Measurements from ENCODE around the gene ATP8A2.

ATP8A2 gene

GRCh38 chr13:25683056-25683455 is 311.3 kb downstream of the ATP8A2 start:
- no peak for DNase-seq

GRCh38 chr13:25683662-25684370 is 312.0 kb downstream of the ATP8A2 start:
- DNase-seq, result no peak

GRCh38 chr13:25684491-25684890 is 312.7 kb downstream of the ATP8A2 start:
- no peak for DNase-seq

GRCh38 chr13:25686831-25687470 is 315.2 kb downstream of the ATP8A2 start:
- DNase-seq, result no peak

GRCh38 chr13:25687471-25688225 is 315.9 kb downstream of the ATP8A2 start:
- no peak for DNase-seq

- DNase-seq, result no peak
Measured at GRCh38 chr13:25688536-25688935, 316.8 kb downstream of the ATP8A2 start.

- no peak for DNase-seq
Measured at GRCh38 chr13:25689539-25689938, 317.8 kb downstream of the ATP8A2 start.

- DNase-seq, result no peak
Measured at GRCh38 chr13:25690582-25690981, 318.8 kb downstream of the ATP8A2 start.

- DNase-seq, result peak in 4 of 56 donors; percentile 3 to 31 (median 6)
Measured at GRCh38 chr13:25691654-25692053, 319.9 kb downstream of the ATP8A2 start.

- DNase-seq, result no peak
Measured at GRCh38 chr13:25692099-25692498, 320.3 kb downstream of the ATP8A2 start.

GRCh38 chr13:25699056-25699455 is 327.3 kb downstream of the ATP8A2 start:
- no peak for DNase-seq

- DNase-seq, result no peak
Measured at GRCh38 chr13:25699600-25699999, 327.8 kb downstream of the ATP8A2 start.

- no peak for DNase-seq
Measured at GRCh38 chr13:25701304-25701703, 329.5 kb downstream of the ATP8A2 start.

GRCh38 chr13:25702386-25702785 is 330.6 kb downstream of the ATP8A2 start:
- no peak for DNase-seq

- no peak for DNase-seq
Measured at GRCh38 chr13:25707726-25708125, 336.0 kb downstream of the ATP8A2 start.

GRCh38 chr13:25708268-25708667 is 336.5 kb downstream of the ATP8A2 start:
- no peak for DNase-seq

- DNase-seq, result no peak
Measured at GRCh38 chr13:25709088-25709487, 337.3 kb downstream of the ATP8A2 start.

GRCh38 chr13:25715760-25716159 is 344.0 kb downstream of the ATP8A2 start:
- DNase-seq, result no peak

GRCh38 chr13:25717666-25718197 is 346.0 kb downstream of the ATP8A2 start:
- DNase-seq, result no peak

- DNase-seq, result no peak
Measured at GRCh38 chr13:25719666-25720065, 347.9 kb downstream of the ATP8A2 start.

- DNase-seq, result no peak
Measured at GRCh38 chr13:25722893-25723292, 351.1 kb downstream of the ATP8A2 start.

GRCh38 chr13:25725104-25725503 is 353.3 kb downstream of the ATP8A2 start:
- DNase-seq, result no peak

All from amygdala (tissue), 56 donors.